ENCODE data around the gene MYLK. TPM values are rescaled to one million over a fixed set of nuclear protein-coding genes. Genes with fewer than 3 reads are reported as not detected.
A peak's percentile ranks its signal among the peaks of the same experiment; 100 is the strongest.

Gene MYLK
- total RNA-seq, 1 donor from 2014 or later: 24.3 TPM

DNA sequence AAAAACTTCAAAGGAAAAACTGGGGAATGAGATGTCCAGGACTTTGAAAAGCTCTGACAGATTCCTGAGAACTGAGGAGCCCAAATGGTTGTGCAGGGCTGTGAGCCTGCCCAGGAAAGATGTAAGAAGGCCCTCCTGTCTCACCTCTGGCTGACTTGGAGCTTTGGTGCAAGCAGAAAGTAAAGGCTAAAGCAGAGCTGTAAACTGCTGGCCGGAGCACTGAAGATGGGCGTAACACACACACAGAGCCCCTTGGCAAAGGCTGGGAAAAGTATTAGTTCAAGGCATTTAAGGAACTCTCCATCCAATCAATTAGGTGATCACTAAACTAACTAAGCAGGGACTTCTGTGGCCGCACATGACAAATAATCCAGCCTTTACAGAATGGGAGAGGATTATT, 155.1 kb downstream of the MYLK start:
- no peak for DNase-seq (ENCODE audit: extremely low spot score, unreplicated experiment)
- TF ChIP-seq CTCF (IDR thresholded peaks at IDR 0.05): no peak
- Mint-ChIP-seq H3K4me3 (ENCODE audit: unreplicated experiment) (no peak overlapping the region), H3K9me3 (ENCODE audit: unreplicated experiment) (no peaks in the 10 kb centered on the region), H3K4me1 (ENCODE audit: unreplicated experiment) (peaks cover 15% of the 10 kb centered on the region), H3K36me3 (ENCODE audit: unreplicated experiment) (no peaks in the 10 kb centered on the region), H3K27ac (ENCODE audit: unreplicated experiment) (no peak overlapping the region), H3K27me3 (ENCODE audit: unreplicated experiment) (no peaks in the 10 kb centered on the region)

GRCh38 chr3:123728014-123728413, 156.1 kb downstream of the MYLK start:
- Mint-ChIP-seq H3K36me3 (ENCODE audit: unreplicated experiment) (no peaks in the 10 kb centered on the region), H3K9me3 (ENCODE audit: unreplicated experiment) (no peaks in the 10 kb centered on the region), H3K27me3 (ENCODE audit: unreplicated experiment) (no peaks in the 10 kb centered on the region), H3K4me1 (ENCODE audit: unreplicated experiment) (peaks cover 17% of the 10 kb centered on the region), H3K4me3 (ENCODE audit: unreplicated experiment) (no peak overlapping the region), H3K27ac (ENCODE audit: unreplicated experiment) (no peak overlapping the region)
- no peak for DNase-seq (ENCODE audit: extremely low spot score, unreplicated experiment)
- TF ChIP-seq CTCF (IDR thresholded peaks at IDR 0.05): no peak

GRCh38 chr3:123725652-123726400, 158.3 kb downstream of the MYLK start:
- Mint-ChIP-seq H3K36me3 (ENCODE audit: unreplicated experiment) (no peaks in the 10 kb centered on the region), H3K4me1 (ENCODE audit: unreplicated experiment) (peaks cover 12% of the 10 kb centered on the region), H3K27me3 (ENCODE audit: unreplicated experiment) (no peaks in the 10 kb centered on the region), H3K9me3 (ENCODE audit: unreplicated experiment) (no peaks in the 10 kb centered on the region), H3K27ac (ENCODE audit: unreplicated experiment) (no peak overlapping the region), H3K4me3 (ENCODE audit: unreplicated experiment) (no peak overlapping the region)
- no peak for DNase-seq (ENCODE audit: extremely low spot score, unreplicated experiment)
- TF ChIP-seq CTCF (IDR thresholded peaks at IDR 0.05): no peak

- Mint-ChIP-seq H3K27ac (ENCODE audit: unreplicated experiment) (no peak overlapping the region), H3K4me1 (ENCODE audit: unreplicated experiment) (peaks cover 24% of the 10 kb centered on the region), H3K9me3 (ENCODE audit: unreplicated experiment) (no peaks in the 10 kb centered on the region), H3K36me3 (ENCODE audit: unreplicated experiment) (no peaks in the 10 kb centered on the region), H3K27me3 (ENCODE audit: unreplicated experiment) (no peaks in the 10 kb centered on the region), H3K4me3 (ENCODE audit: unreplicated experiment) (no peak overlapping the region)
- peak; percentile 31 for TF ChIP-seq CTCF (IDR thresholded peaks at IDR 0.05)
- DNase-seq (ENCODE audit: extremely low spot score, unreplicated experiment): no peak
Measured at GRCh38 chr3:123724306-123724705, 159.8 kb downstream of the MYLK start.

GRCh38 chr3:123723522-123724168, 160.5 kb downstream of the MYLK start:
- H3K27ac Mint-ChIP-seq (ENCODE audit: unreplicated experiment): no peak overlapping the region
- H3K9me3 Mint-ChIP-seq (ENCODE audit: unreplicated experiment): no peaks in the 10 kb centered on the region
- H3K36me3 Mint-ChIP-seq (ENCODE audit: unreplicated experiment): no peaks in the 10 kb centered on the region
- no peaks in the 10 kb centered on the region for H3K27me3 Mint-ChIP-seq (ENCODE audit: unreplicated experiment)
- H3K4me3 Mint-ChIP-seq (ENCODE audit: unreplicated experiment): no peak overlapping the region
- peak; percentile 87 for TF ChIP-seq CTCF (IDR thresholded peaks at IDR 0.05)
- peaks cover 31% of the 10 kb centered on the region for H3K4me1 Mint-ChIP-seq (ENCODE audit: unreplicated experiment)
- no peak for DNase-seq (ENCODE audit: extremely low spot score, unreplicated experiment)
